OCI-M1 (cell line): Measurements from ENCODE around the gene PSMG4.

ENCODE experiments used
- DNase-seq: peaks from one replicate; lab custom pipeline; 2025; lab: John Stamatoyannopoulos, UW

PSMG4 gene

DNA sequence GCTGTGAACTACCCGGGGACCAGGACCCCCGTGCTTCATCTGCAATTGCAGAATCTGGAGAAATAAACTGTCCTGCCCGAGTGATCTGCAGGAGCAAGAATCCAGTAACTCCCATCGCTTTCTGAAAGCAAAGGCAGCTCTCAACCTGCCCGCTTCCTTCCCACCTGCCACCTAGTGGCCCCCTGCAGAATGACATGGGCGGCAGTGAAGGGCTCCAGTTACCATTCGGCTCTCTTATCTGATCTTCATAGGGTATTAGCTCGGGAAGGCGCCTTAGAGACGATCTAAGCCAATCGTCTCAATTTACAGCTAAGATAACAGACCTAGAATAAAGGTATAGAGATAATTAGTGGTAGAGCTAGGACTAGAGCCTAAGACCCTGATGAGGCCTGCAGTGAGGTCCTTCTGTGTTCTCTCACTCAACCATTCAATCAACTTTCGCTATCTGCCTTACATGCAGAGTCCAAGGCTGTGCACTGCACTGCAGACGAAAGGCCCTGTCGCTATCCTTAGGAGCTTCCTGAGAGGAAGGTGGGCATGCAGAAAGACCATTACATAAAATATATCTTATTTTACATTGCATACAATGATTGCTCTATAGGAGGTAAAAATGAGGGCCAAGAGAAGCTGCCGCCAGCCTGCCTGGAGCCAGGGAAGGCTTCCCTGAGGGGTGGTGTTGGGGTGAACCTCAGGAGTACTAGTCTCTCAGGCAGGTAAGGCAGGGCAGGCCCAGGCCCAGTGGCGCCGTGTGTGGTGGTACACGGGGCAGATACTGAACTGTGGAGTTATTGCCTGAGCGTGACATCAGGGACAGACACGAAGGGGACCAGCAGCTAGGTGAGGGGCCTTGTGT, 7.1 kb upstream of the PSMG4 start:
- peak; percentile 97 for DNase-seq

DNA sequence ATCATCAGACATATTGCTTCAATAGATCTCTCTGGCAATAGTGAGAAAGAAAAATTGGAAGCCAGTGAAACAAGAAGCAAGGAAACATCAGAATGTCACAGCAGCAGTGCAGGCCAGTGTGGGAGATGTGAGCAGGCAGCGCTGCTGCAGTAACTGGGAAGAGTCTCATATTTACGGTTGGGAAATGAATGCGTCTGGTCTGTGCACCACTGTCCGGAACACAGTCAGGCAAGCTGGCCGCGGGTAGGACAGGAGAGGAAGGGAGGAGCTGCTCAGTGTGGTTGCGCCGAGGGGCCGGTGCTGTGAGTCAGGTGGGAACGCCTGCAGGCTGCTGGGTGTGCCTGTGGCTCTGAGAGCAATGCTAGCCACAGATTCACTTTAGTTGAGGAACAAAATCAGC, 6.4 kb upstream of the PSMG4 start:
- no peak for DNase-seq

DNA sequence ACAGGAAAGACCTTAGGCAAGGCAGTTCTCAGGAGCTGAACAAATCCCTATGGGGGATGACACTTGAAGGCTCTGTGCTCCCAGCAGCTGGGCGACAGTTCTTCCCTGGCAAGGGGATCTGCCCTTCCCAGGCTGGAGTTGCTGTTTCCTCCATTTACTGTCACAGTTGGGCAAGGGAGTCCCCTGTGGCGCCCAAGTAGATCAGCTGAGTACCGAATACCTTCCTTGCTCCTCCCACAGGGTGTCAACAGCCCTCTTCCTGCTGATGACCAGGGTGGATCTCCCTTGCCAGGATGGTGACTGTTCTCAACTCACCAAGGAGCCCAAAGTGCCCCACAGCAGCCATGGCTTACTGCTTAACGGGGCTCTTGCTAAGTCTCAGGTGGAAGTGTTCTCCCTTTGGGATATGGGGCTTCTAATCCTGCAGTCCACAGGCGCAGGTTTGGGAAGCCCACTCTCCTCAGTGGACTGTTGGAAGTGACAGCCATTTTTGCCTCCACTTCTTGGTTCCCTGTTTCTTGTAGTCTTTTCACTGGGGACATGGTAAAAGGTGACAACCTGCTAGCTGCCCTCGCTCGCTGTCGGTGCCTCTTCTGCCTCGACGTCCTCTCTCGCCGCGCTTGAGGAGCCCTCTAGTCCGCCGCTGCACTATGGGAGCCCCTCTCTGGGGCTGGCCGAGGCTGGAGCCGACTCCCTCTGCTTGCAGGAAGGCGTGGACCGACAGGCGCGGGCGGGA, 5.7 kb upstream of the PSMG4 start:
- no peak for DNase-seq

DNA sequence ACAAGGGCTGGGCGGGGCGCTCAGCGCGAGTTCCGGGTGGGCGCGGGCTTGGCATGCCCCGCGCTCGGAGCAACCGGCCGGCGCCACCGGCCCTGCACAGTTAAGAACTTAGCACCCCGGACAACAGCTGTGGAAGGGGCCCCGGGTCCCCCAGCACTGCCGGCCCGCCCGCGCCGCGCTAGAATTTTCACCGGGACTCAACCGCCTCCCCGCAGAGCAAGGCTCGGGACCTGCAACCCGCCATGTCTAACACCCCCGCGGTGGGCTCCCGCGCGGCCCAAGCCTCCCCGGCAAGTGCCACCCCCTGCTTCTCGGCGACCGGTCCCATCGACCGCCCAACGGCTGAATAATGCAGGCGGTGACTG, 5.2 kb upstream of the PSMG4 start:
- DNase-seq, result no peak

DNA sequence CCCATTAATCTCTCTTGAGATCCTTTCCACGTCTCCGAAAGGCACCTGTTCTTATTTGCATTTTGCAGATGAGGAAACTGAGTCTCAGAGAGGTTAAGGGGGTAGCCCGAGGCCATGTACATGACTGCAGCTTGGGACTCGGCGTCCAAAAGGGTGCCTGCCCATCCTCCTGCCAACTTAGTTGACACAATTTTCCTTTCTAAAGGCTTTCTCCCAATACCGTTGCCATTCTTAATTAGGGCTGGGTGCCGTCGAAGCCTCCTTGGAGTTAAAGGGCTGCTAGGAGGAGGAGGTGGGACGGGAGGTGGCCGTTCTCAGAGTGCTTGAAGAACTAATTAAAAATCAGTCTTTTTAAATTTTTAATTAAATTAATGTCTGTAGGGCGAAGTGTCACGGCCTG, 546 bp upstream of the PSMG4 start:
- no peak for DNase-seq

DNA sequence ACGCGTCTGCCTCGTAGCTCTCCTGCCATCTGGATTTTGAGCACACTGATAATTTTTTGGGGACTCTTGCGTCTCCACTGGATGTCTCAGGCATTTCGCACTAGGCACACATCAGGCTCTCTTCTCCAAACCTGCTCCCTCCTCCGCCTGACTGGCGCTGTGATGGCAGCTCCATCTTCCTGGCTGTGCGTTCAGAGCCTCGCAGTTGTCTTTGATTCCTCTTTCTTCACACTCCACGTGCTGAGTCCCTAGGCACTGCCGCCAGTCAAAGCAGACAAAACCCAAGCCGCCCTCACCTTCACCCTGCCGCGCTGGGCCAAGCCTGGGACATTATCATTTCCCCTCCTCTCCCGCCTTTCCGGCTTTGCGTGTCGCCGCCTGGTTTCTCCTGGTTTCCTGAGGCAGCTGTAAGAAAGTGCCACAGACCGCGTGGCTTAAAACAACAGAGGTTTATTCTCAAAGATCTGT, 778 bp downstream of the PSMG4 start:
- DNase-seq, result peak; percentile 77

DNA sequence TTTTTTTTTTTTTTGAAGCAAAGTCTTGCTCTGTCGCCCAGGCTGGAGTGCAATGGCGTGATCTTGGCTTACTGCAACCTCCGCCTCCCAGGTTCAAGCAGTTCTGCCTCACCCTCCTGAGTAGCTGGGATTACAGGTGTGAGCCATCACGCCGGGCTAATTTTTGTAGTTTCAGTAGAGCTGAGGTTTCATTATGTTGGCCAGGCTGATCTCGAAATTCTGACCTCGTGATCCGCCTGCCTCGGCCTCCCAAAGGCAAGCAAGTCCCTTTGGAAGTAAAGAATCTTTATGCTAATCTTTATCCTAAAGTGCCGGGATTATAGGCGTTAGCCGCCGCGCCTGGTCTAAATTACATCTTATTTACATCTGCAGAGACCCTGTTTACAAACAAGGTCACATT, 1.5 kb downstream of the PSMG4 start:
- no peak for DNase-seq

DNA sequence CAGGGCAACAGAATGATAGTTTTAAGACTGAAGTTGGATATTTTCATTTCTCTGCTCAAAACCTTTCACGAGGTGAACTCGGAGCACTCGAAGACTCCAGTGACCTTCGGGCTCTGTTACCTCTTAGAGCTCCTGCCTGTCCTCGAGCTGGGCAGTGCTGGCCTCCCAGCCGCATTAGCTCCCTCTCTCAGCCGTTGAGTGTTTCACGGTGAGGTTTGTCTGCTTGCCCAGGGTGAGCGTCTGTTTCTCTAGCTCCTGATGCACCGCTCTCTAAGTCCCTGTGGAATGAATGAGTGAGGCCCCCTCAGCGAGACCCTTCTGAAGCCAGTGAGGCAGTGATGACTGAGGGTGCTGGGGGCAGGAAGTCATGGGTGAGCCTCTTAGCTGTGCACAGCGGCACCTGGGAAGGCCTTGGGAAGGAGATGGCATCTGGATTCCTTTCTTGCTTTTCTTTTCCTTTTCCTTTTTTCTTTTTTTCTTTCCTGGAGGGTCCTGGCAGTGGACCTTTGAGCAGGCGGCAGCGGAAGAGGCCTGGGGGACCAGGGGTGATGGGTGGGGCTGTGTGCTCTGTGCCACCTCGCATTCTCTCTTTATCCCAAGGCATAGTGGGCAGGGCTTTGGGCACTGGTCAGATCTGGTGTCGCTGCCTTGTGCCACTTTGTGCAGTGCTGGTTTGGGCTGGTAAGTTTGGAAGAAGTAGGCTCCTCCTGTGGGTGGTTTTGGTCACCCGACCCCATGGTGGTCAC, 2.2 kb downstream of the PSMG4 start:
- DNase-seq, result no peak

DNA sequence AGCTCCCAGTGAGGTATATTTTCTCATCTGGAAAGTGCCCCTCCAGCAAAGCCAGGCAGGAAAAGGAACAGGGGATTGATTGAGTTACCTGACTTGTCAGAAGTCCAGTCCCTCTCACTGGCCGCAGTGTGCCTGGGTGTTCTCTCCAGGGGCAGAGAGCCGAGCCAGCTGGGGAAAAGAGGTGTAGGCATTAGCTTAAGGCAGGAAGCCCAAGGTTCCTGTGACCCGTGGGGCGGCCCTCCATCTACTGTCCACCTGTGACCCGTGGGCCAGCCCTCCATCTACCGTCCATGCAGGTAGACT, 2.7 kb downstream of the PSMG4 start:
- no peak for DNase-seq

DNA sequence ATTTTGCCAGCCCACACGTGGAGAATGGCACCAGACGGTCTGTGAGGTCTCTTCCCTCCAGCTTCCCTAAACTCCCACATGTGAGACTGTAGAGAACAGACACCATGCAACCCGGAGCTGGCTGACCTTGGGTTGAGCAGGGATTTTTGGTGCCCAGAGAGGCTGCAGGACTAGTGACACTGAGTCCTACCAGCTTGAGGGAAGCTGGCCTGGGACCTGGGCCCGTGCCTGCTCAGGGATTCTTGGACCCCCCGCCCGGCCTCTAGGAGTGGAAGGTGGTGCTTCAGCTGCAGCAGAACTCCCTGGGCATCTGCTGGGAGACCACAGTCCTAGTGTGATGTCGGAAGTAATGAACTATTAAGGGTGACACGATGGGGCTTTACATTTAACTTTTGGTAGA, 3.2 kb downstream of the PSMG4 start:
- DNase-seq, result no peak

DNA sequence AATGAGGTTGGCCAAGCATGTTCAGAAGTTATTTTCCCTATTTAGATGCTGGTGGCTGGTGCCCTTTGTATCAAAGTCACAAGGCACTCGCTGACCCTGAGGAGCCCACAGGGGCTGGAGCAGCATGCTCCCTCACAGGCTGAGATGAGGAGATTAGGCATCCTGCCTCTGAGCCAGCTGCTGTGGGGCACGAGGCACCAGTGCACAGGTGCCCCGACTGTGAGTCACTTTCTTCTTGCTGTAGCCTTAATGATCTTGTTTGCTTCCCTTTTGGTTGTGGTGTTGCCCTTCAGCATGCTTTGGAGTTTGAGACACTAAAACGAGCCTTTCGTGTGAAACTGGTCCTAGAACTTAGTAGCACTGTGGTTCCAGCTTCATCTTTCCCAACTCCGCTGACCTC, 4.3 kb downstream of the PSMG4 start:
- DNase-seq, result no peak

DNA sequence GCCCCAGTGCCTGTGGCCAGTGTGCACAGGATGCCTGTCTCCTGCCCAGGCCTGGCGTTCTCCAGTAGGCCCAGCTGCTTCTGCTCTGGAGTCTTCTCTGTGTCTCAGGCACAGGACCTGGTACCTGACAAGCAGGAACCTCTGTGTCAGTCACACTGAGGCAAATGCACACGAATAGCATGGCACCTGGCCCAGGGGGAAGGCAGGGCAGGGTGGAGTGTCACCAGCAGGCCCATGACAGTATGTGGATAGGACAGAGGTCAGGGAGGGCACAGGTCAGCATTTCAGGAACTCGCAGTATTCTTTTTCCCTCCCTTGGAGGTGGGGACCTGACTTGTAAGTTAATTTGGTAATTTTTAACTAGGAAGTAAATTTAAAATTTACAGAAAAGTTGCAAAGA, 5.6 kb downstream of the PSMG4 start:
- DNase-seq, result no peak

DNA sequence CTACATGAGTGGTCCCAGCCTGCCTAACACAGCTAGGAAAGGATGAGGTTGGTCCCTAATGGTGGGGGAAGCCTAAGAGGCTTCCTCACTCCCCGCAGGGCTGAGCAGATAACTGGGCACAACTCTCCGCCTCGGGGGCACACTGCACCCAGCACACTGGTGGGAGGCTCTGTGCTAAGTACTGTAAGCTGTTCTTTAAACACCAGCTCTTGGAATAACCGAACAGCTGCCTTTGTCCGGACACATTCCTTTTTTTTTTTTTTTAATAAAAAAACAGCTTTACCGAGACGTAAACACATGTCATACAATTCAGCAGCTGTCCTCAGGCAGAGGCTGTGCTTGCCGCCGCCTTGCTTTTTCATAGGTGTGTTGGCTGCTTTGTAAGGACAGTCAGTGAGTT, 6.9 kb downstream of the PSMG4 start:
- no peak for DNase-seq

DNA sequence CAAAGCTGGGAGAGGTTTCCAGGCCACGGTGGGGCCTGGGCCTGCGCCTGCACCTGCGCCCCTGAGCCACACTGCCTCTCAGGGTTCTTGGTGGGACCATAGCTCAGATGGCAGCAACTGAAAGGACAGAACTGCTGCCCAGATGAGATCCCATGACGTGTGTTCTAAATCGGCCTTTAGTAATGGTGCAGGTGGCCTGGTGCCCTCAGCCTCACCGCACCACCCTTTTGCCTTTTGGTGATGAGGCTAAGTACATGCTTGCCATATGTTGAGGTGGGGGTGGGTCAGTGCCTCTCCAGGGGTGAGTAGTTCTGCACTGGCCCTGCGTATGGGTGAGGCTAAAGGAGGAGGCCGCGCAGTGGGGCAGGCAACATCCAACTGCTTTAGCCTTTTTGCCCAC, 7.4 kb downstream of the PSMG4 start:
- no peak for DNase-seq

DNA sequence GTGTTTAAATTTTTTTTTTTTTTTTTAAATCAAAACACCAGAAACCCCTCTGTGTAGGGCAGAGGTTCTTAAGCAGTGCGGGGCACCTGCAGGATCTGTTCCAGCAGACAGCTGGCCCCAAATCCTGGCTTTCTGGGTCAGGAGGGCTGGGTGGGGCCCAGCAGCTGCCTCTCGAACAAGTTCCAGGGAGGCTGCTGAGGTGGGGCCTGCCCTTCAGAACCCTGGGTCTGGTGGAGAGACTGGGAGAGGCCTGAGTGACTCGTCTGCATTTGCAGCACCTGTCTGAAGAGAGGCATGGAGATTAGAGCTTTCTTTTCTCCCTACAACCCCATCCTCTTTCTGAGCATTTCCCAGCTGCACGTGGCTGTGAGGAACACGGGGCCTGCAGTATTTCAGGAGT, 8.4 kb downstream of the PSMG4 start:
- DNase-seq, result no peak

DNA sequence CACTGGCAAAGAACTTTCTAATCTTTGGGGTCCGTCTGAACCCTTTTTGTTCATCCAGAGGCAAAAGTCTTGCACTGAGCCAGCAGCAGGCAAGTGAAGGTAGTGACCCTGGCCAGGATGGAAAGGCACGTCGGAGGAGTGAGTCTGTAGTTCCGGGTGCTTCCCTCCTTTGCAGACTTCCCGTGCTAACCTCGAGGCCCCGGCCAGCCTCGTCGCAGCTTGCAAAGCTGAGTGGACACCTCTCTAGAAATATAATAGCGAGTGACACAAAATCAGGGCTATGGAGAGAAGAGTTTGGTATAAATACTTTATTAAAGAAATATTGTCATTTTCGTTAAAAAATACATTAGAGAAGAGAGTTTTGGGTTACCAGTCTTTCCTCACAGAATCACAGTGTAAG, 9.9 kb downstream of the PSMG4 start:
- DNase-seq, result no peak

DNA sequence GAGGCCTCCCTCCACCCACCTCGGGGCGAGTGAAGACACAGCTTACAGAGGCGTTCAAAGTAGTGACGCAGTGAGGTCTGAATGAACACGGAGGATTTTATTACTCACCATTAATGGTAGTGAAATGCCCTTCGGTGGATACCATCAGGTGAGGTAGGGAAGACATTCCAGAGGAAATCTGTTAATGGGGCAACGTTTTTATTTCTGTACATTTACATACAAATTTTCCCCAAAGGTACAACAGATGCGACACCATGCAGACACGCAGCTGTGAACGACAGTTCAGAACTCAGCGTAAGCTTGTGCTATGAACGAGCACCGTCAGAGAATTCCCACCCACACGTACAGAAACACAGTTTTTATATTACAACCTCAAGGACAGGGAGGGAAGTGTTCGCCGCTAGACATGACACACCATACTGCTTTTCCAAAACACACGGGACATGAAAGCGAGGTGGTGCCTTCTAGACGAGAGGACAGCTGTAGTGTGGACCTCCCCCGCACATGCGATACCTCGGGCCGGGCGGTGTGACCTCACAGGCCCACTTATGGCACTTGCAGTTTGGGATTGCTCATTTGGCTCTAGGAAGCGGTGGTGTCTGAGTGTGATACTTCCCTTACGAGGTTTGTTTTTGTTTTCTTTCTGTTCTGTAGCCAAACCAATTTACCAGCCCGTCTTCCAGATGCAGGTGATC, 10.7 kb downstream of the PSMG4 start:
- no peak for DNase-seq

DNA sequence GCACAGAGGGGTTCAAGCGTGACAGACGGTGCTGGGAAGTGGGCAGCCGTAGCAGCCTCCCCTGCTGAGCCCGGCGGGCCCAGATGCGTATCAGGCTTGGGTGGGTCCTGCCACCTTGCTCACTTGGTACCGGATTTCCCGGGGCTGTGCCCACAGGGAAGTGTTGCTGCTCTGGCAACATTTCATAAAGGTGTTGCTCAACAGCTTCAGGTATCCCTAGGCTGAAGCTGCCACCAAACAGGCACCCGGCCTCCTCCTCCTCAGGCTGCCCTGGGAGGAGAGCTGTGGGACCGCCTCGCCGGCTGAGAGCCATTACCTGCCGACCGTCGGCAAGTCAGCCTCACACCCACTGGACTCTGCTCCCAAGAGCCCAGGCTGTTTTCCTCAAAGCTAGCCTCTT, 11.5 kb downstream of the PSMG4 start:
- no peak for DNase-seq

DNA sequence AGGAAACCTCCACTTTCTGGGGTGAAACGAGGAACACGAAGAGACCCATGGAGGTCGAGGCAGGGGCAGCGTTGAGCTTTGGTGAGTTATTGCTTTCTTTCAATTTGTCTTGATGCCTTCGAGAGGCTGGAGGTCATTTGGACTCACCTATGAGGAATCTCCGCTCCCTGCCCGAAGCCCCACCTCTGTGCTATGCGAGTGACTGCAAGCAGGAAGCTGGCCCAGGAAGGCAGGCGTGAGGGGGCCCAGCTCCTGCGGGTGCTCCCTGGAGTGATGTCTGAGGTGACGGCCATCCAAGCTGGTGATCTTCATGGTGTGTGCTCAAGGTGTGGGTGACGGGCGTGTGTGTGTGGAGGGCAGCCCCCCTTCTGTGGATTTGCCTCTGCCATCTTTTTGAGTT, 13.0 kb downstream of the PSMG4 start:
- no peak for DNase-seq

DNA sequence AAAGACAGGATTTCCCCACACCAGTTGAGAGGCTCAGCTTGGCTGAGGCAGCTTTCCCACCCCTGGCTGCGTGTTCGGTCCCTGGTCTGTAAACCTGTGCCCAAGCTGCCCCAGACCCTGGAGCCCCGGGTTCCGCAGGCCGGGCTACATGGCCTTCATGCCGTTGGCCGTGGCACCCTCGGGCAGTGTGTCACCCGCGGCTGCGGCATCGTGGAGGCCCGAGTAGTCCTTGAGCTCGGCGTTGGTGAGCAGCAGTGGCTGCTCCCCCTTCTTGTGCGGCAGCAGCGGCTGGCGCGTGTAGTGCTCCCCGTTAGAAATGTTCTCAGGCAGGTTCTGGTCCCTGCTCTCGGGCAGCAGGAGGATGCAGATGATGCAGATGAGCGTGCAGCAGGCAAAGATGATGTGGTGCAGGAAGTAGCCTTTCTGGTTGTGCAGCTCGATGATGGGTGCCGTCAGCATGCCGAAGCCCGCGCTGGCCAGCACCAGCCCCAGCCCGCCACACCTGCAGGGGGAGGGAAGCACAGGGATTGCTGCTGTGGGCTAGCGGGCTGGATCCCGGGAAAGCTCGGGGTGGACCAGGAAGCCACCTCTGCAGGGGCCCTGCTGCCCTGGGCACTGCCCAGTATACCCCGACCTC, 14.3 kb downstream of the PSMG4 start:
- DNase-seq, result no peak

DNA sequence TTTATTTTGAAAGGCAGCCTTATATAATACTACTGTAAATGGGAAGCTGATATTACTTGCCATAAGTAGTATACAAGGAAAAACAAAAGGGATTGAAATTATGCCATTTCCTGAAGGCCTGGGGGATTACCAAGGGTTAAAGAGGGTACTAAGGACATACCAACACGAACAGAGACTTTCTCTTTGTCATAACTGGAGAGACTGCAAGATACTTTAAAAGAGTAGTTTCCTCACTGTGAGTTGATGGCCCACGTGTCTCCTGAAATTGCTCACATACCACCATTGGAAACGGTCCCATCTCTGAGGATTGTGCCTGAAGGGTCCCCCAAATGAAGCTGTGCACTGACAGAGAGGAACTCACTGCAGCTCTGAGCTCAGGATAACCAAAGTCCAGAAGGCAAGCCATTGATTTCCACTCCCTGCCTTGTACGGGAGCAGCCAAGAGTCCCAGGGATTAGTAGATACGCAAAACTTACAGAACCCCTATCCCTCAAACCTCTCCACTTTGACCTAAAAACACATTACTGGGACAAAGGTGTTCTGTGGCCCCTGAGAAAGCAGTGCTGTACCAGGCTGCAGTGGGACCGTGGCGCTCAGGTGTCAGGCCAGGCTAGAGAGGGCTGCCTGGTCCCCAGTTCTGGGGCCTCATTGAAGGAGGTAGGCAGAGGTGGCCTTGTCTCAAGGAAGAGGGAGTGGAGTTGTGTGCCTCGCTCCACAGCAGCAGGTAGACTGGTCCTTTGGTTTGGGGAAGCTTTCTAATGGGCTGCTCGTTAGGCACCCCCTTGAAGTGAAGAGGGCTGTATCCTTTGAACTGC, 15.2 kb downstream of the PSMG4 start:
- DNase-seq, result no peak
